Activated naive CD4-positive, alpha-beta T cell treated with anti-CD3 and anti-CD28 coated beads for 36 hours (primary cell): ENCODE measurements around the gene ERVH48-1. TPM values are rescaled to one million over a fixed set of nuclear protein-coding genes. Genes with fewer than 3 reads are reported as not detected.
"Not testable (repeated sequence)": the region's sequence is repeated elsewhere in the genome, so short reads cannot be mapped to it uniquely, and the experiment has no call there.

ENCODE experiments used
- CTCF ChIA-PET: fragments of 350-600 bp; sonication (Branson Sonifier 250); formaldehyde crosslinking; loops from one replicate; lab custom pipeline; 2021; ENCODE audit warnings: antibody characterized with exemption; lab: Charles Lee
- DNase-seq: peaks from one replicate; pipeline ENCODE4 v3.0.0-alpha.2; 2020
- H3K27ac Mint-ChIP-seq: one replicate; pipeline ENCODE4 v1.8.0; 2021; ENCODE audit warnings: mild to moderate bottlenecking, mixed read lengths
- H3K27me3 Mint-ChIP-seq: one replicate; pipeline ENCODE4 v1.8.0; 2021; ENCODE audit warnings: low read depth, mixed read lengths
- H3K36me3 Mint-ChIP-seq: one replicate; pipeline ENCODE4 v1.8.0; 2021; ENCODE audit warnings: low read depth, mixed read lengths
- H3K4me1 Mint-ChIP-seq: one replicate; pipeline ENCODE4 v1.8.0; 2021; ENCODE audit warnings: low read depth, mixed read lengths
- H3K4me3 Mint-ChIP-seq: one replicate; pipeline ENCODE4 v1.8.0; 2021; ENCODE audit warnings: mild to moderate bottlenecking, moderate library complexity, mixed read lengths
- H3K9me3 Mint-ChIP-seq: one replicate; pipeline ENCODE4 v1.8.0; 2021; ENCODE audit warnings: mixed read lengths
- intact Hi-C: fragments of 100-400 bp; cut with micrococcal nuclease; formaldehyde crosslinking; loops from one replicate; pipeline ENCODE4 v1.15.1; 2023
- microRNA-seq: library from miRNA; unstranded; fragments of <30 nt; microRNA quantifications from one replicate; pipeline ENCODE4 v1.2.0, GENCODE V29; 2022; ENCODE audit warnings: borderline microRNAs expressed, borderline replicate concordance
- total RNA-seq, 2 experiments: library from RNA; stranded (reverse); gene quantifications; one replicate each; pipeline ENCODE4 v1.2.3, GENCODE V29; 2021

The ERVH48-1 gene
- total RNA-seq, 2 experiments from 2014 or later: 0.17 TPM; not detected in 1

GRCh38 chr21:42887326-42887725, 38.1 kb downstream of the ERVH48-1 start:
- H3K27me3 Mint-ChIP-seq: no peaks in the 10 kb centered on the region
- CTCF ChIA-PET: no interaction called here
- intact Hi-C loops: no loop called here
- DNase-seq: no peak
- H3K4me1 Mint-ChIP-seq: peaks cover 2% of the 10 kb centered on the region
- no peaks in the 10 kb centered on the region for H3K36me3 Mint-ChIP-seq
- no peaks in the 10 kb centered on the region for H3K9me3 Mint-ChIP-seq
- no peak overlapping the region for H3K4me3 Mint-ChIP-seq
- no peak overlapping the region for H3K27ac Mint-ChIP-seq

GRCh38 chr21:42883921-42884320, 41.5 kb downstream of the ERVH48-1 start:
- H3K4me3 Mint-ChIP-seq: no peak overlapping the region
- peaks cover 1% of the 10 kb centered on the region for H3K36me3 Mint-ChIP-seq
- no peak for DNase-seq
- no peaks in the 10 kb centered on the region for H3K27me3 Mint-ChIP-seq
- peak overlapping the region; percentile 25 for H3K27ac Mint-ChIP-seq
- H3K9me3 Mint-ChIP-seq: no peaks in the 10 kb centered on the region
- H3K4me1 Mint-ChIP-seq: peaks cover 8% of the 10 kb centered on the region
- intact Hi-C loops: no loop called here
- CTCF ChIA-PET: no interaction called here

GRCh38 chr21:42880352-42880751, 45.1 kb downstream of the ERVH48-1 start:
- Mint-ChIP-seq H3K4me3 (peak overlapping the region; percentile 97), H3K27ac (no peak overlapping the region), H3K36me3 (peaks cover 20% of the 10 kb centered on the region), H3K4me1 (peaks cover 20% of the 10 kb centered on the region), H3K27me3 (no peaks in the 10 kb centered on the region), H3K9me3 (no peaks in the 10 kb centered on the region)
- intact Hi-C loops: no loop called here
- CTCF ChIA-PET: interaction anchor here (1.0 kb wide), 1 partner anchor 12 kb away, joined by 3 read pairs; the partner anchor contains the start of gene NDUFV3
- no peak for DNase-seq

- peak within 1 kb of the TSS; percentile 97 for H3K4me3 Mint-ChIP-seq
- peak; percentile 99 for DNase-seq
- intact Hi-C loops: loop anchor here (1.0 kb wide), 2 partner anchors 14 to 95 kb away; partner anchors contain the start of genes NDUFV3 and PKNOX1
- peaks cover 28% of the 10 kb centered on the region for H3K36me3 Mint-ChIP-seq
- peaks cover 20% of the 10 kb centered on the region for H3K4me1 Mint-ChIP-seq
- CTCF ChIA-PET: no interaction called here
- no peaks in the 10 kb centered on the region for H3K9me3 Mint-ChIP-seq
- no peaks in the 10 kb centered on the region for H3K27me3 Mint-ChIP-seq
- peak within 1 kb of the TSS; percentile 88 for H3K27ac Mint-ChIP-seq
Observed at GRCh38 chr21:42878993-42879787, 46.2 kb downstream of the ERVH48-1 start, which contains the start of gene WDR4. Gene WDR4, minus strand, starts transcription at chr21:42879539. Its CDS starts 44 bp downstream, at chr21:42879495.

GRCh38 chr21:42878678-42878992, 46.8 kb downstream of the ERVH48-1 start:
- CTCF ChIA-PET: no interaction called here
- H3K36me3 Mint-ChIP-seq: peaks cover 29% of the 10 kb centered on the region
- H3K4me1 Mint-ChIP-seq: peaks cover 20% of the 10 kb centered on the region
- peak overlapping the region; percentile 88 for H3K27ac Mint-ChIP-seq
- no peak for DNase-seq
- H3K9me3 Mint-ChIP-seq: no peaks in the 10 kb centered on the region
- H3K4me3 Mint-ChIP-seq: peak overlapping the region; percentile 97
- intact Hi-C loops: no loop called here
- no peaks in the 10 kb centered on the region for H3K27me3 Mint-ChIP-seq

GRCh38 chr21:42875811-42876210, 49.6 kb downstream of the ERVH48-1 start:
- H3K27ac Mint-ChIP-seq, H3K9me3 Mint-ChIP-seq, H3K27me3 Mint-ChIP-seq, CTCF ChIA-PET, intact Hi-C loops, H3K4me3 Mint-ChIP-seq, DNase-seq: not testable (repeated sequence)
- Mint-ChIP-seq H3K36me3 (peaks cover 44% of the 10 kb centered on the region), H3K4me1 (peaks cover 21% of the 10 kb centered on the region)

GRCh38 chr21:42873096-42873495, 52.3 kb downstream of the ERVH48-1 start:
- Mint-ChIP-seq H3K36me3 (peaks cover 46% of the 10 kb centered on the region), H3K27ac (no peak overlapping the region)
- CTCF ChIA-PET: no interaction called here

GRCh38 chr21:42868196-42868595, 57.2 kb downstream of the ERVH48-1 start:
- Mint-ChIP-seq H3K27me3 (no peaks in the 10 kb centered on the region), H3K9me3 (no peaks in the 10 kb centered on the region), H3K4me3 (no peak overlapping the region), H3K4me1 (peaks cover 15% of the 10 kb centered on the region), H3K36me3 (peaks cover 45% of the 10 kb centered on the region), H3K27ac (no peak overlapping the region)
- intact Hi-C loops: no loop called here
- DNase-seq: no peak
- CTCF ChIA-PET: no interaction called here

More at GRCh38 chr21:42873096-42873495, 52.3 kb downstream of the ERVH48-1 start:
- no peak for DNase-seq
- Mint-ChIP-seq H3K4me1 (peaks cover 13% of the 10 kb centered on the region), H3K4me3 (no peak overlapping the region), H3K9me3 (no peaks in the 10 kb centered on the region), H3K27me3 (no peaks in the 10 kb centered on the region)
- intact Hi-C loops: no loop called here

Small RNA genes lying within 50 kb of the gene (microRNA-seq; reads per million reads assigned to microRNA genes)
- not detected for gene MIR5692B

Other genes starting within 250 kb of the ERVH48-1 start
- gene WDR4, start 46.1 kb downstream of the ERVH48-1 start, total RNA-seq: 10 to 100 TPM; 38.6 to 38.7 TPM
- gene NDUFV3, start 32.3 kb downstream of the ERVH48-1 start, total RNA-seq: 10 to 100 TPM; 11.5 to 12.5 TPM
- 10 to 100 TPM; 15.1 to 17.6 TPM for gene PKNOX1, start 48.9 kb upstream of the ERVH48-1 start, total RNA-seq
- gene CBS, start 150.2 kb upstream of the ERVH48-1 start, total RNA-seq: 100 to 1,000 TPM; 113 to 117 TPM
- 10 to 100 TPM; 50.0 to 80.7 TPM for gene U2AF1, start 181.9 kb upstream of the ERVH48-1 start, total RNA-seq
- not detected for gene CRYAA, start 243.4 kb upstream of the ERVH48-1 start, total RNA-seq